Measurements from ENCODE around the gene ANP32E.

The ANP32E gene

GRCh38 chr1:150235852-150236613, at the start of gene ANP32E:
TSS of gene ANP32E (minus strand) at chr1:150236112. CDS start at chr1:150235786, 326 bp downstream.
- DNase-seq (ENCODE audit: low read depth) = peak; percentile 100

GRCh38 chr1:150283260-150283659, 47.3 kb upstream of the ANP32E start:
- DNase-seq (ENCODE audit: low read depth) = no peak

GRCh38 chr1:150282558-150282958, 46.6 kb upstream of the ANP32E start:
- no peak for DNase-seq (ENCODE audit: low read depth)

DNA sequence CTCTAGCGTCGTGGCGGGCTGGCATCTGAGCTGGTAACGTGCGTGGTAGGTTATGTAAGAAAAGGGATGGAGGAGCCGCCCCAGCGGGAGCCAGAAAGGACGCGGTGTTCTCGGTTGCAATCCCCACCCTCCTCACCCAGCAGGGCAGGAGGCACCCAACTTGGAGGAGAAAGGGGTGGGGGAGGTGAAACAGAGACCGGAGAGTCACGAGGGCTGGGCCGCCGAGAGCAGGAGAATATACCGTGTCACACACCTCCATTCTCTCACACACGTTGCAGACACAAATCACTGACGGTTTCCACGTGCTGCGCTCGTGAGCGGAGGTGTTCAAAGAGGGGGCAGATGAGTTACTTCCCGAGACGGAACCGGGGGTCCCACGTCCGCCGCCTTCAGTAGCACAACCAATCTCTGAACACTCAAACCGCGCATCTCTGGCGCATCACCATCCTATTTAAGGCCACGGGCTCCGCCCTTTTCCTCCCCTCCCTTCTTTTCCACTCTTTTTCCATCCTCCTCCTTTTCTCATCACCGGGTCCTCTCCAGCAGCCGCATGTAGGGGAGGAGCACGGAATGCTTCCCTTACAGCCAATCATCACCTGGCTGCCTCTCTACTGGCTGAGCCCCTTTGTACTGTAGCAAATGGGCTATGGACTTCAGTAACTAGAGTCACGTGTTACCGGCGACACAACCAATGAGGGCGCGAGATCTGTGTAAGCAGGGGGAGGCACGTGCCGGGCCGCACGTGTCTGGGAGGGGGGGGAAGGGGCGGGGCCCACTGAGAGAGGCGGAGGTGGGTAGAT, 46.0 kb upstream of the ANP32E start, which contains the start of gene CIART:
CIART (plus strand) TSS at position 797 of the 800 bp plus-strand sequence. CDS start 714 bp downstream, outside the sequence.
- peak; percentile 100 for DNase-seq (ENCODE audit: low read depth)

DNA sequence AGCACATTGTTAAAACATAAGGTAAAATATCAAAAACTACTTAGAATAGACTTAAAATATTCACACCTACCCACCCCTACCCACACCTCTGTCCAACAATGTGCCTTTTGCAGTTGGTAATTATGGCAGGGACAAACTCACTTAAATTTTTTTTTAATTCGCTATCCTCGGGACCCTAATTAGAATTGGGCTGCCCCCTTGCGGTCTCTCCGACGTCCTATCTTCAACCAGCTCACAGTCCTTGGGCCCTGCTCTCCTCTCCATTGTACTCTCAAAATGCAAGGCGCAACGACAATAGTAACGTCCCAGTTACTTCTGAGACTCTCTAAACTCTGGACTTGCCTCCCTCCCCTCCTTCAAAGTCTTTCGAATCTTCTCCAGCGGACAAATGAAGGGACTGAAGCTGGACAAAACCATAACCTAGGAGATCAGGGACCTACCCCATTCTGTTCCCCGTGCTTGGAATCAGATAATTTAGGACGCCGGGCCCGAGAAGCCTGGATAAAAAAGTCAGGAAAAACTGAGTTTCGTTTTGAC, 45.4 kb upstream of the ANP32E start:
- DNase-seq (ENCODE audit: low read depth) = peak; percentile 64

GRCh38 chr1:150280138-150280707, 44.3 kb upstream of the ANP32E start:
- DNase-seq (ENCODE audit: low read depth) = no peak

GRCh38 chr1:150273311-150273710, 37.4 kb upstream of the ANP32E start:
- no peak for DNase-seq (ENCODE audit: low read depth)

DNA sequence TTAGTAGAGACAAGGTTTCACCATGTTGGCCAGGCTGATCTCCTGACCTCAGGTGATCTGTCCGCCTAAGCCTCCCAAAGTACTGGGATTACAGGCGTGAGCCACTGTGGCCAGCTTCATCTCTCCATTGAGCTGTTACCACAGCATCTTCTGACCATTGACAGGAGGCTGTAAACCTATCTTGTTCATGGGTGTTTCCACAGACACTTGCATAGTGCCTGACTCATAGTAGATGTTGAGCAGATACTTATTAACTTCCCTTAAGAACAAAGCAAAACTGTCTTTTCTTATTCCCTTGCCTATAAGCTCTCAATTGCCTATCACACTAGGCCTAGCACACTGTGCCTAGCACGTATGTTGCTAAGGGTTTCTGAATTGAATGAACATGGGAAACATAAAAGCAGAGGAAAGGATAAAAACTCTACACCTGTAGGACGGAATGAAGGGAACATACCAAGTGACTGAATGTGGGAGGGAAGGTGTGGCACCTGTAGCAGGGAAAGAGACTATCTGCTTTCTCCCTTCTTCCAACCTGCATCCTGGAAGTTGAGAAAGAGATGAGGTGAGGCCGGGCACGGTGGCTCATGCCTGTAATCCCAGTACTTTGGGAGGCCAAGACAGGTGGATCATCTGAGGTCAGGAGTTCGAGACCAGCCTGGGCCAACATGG, 35.5 kb upstream of the ANP32E start:
- DNase-seq (ENCODE audit: low read depth) = no peak

- DNase-seq (ENCODE audit: low read depth) = no peak
These were observed 33.5 kb upstream of the ANP32E start for GRCh38 chr1:150269451-150269850.

DNA sequence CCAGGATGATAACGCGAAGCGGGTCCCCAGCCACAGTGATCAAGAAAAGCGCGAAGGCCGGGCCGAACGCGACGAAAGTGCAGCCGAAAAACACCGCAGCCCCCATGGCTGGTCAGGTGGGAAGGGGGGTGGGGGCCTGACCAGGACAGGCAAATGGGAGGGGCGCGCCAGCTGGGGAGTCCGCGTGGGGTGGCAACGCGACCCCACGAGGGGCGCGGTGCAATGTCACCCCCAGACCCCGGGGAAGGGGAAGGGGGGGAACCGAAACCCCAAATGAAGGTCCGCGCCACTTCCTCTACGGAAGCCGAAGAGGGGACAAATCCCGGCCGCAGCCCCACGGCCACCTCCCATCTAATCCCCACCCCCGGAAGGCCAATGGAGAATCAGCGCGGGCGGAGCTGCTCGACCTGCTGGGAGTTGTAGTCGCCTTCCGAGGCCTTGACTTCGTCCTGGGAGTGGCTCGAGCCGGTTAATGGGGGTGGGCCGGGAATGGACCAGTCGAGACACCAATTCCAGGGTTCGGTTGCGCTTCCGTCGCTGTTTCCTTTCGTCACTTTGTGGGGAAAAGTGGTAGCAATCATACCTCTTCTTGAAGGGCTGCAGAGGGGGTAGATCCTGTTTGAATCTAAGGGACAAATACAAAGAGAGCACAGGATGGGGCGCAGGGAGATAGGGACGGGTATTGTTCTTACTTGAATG, 32.9 kb upstream of the ANP32E start, which contains the start of gene APH1A:
APH1A (minus strand) TSS at position 312 of the 699 bp plus-strand sequence; CDS start at position 106, 206 bp downstream.
- peak; percentile 97 for DNase-seq (ENCODE audit: low read depth)

GRCh38 chr1:150268340-150268704, 32.4 kb upstream of the ANP32E start:
- no peak for DNase-seq (ENCODE audit: low read depth)

- no peak for DNase-seq (ENCODE audit: low read depth)
These were observed 32.0 kb upstream of the ANP32E start for GRCh38 chr1:150267896-150268295.

DNA sequence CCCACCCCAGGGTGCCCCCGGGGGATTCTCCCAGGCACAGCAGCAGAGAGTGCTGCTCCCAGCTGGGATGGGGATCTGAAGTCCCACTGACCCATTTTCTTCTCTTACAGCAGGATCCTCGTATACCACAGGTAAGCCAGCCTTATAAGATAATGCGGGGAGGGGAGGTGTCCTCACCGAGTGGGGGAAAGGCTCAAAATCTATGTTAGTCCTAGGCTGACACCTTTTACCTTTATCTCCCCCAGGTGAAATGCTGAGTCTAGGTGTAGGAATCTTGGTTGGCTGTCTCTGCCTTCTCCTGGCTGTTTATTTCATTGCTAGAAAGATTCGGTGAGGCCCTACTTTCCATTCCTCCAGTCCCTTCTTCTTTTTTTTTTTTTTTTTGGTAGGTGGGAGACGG, 27.6 kb upstream of the ANP32E start:
- no peak for DNase-seq (ENCODE audit: low read depth)

DNA sequence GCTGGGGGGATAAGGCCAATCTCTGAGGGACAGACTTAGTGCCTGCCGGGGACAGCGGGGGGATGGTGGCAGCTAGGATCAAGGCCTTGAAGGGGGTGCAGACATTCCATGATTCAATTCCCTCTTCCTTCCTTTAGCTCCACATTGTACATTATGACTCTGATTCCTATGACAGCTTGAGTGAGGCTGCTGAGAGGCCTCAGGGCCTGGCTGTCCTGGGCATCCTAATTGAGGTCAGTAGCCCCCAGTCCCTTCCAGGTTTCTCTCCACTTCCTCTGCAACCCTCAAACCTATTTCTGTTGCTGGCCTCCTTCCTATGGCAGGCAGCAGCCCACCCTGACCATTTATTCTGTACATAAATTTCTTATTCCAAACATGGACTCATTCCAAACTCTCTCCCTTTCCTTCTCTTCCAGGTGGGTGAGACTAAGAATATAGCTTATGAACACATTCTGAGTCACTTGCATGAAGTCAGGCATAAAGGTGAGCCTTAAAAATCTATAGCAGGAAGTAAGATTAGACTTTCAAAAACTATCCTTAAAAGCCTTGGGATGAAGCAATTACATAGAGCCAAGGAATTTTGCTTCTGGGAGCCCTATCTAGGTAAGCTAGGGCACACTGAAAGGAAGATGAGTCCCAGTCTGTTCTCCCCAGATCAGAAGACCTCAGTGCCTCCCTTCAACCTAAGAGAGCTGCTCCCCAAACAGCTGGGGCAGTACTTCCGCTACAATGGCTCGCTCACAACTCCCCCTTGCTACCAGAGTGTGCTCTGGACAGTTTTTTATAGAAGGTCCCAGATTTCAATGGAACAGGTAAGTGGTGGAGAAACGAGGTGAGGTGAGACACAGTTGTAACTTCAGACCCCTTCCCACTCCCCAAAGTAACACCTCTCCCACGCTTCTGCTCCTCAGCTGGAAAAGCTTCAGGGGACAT, 26.7 kb upstream of the ANP32E start:
- no peak for DNase-seq (ENCODE audit: low read depth)

DNA sequence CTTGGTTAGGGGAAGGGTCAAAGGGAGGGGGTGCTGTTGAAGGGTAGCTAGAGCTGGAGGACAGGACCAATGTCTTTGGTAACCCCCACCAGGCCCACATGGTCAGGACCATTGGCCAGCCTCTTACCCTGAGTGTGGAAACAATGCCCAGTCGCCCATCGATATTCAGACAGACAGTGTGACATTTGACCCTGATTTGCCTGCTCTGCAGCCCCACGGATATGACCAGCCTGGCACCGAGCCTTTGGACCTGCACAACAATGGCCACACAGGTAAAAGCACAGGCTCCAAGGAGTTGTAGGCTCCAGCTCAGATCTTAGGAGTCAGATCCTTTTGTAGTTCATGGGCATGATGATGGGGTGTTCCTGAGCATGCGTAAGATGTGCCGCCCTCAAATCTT, 25.5 kb upstream of the ANP32E start:
- no peak for DNase-seq (ENCODE audit: low read depth)

DNA sequence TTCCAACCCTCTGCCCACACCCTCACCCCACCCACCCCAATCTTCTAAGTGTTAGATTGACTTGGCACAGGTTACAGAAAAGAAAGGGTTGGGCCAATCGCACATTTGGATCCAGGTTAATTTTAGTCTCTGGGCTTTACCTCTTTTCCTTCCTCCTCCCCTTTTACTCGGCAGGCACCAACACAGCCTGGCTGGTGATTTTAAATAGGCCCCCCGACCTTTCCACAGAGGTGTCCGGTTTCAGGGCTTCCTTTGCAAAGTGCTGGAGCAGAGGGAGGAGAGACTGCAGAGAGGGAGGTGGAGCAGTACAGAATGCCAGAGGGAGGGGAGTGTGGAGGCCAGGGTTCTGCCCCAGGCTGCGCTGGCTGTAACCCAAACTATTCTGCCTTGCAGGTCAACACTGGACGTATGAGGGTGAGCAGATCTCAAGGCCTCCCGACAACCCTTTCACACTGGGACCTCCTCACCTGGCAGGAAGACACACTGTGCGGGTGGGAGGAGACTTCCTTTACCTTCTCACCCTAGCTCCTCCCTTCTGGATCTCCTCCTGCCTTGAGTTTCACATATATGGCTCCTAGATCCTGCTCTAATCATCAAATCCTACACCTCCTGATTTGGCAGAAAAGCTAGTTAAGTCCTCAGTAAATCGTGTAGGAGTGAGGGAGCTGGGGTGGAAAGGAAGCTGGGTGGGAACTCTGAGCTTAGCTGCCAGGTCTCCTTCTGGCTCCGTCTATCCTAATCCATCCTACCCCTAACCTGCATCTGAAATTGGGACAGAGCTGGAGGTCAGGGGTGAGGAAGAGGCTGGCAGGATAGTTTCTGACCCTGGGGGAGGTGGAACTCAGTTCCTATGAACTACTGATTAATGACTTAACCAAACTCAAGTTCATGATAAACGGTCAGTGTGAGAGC, 24.1 kb upstream of the ANP32E start:
- DNase-seq (ENCODE audit: low read depth) = no peak

DNA sequence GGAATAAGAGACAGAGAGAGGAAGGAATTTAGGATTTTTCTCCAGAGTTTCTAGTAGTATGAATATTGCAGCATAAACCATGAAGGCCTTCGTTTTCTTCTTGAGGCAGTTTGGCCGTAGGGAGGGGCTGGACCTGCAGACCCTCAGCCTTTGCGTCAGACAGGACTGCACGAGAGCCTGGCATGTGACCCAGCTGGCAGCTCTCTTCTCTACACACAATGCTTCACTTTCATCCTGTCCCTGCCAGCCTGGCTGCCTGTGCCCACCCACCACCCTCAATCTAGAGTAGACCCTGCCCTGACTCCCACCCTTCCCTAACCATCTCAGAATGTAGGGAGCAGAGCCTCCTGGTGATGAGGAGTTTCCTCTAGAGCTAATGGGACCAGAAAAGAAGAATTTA, 23.3 kb upstream of the ANP32E start:
- no peak for DNase-seq (ENCODE audit: low read depth)

DNA sequence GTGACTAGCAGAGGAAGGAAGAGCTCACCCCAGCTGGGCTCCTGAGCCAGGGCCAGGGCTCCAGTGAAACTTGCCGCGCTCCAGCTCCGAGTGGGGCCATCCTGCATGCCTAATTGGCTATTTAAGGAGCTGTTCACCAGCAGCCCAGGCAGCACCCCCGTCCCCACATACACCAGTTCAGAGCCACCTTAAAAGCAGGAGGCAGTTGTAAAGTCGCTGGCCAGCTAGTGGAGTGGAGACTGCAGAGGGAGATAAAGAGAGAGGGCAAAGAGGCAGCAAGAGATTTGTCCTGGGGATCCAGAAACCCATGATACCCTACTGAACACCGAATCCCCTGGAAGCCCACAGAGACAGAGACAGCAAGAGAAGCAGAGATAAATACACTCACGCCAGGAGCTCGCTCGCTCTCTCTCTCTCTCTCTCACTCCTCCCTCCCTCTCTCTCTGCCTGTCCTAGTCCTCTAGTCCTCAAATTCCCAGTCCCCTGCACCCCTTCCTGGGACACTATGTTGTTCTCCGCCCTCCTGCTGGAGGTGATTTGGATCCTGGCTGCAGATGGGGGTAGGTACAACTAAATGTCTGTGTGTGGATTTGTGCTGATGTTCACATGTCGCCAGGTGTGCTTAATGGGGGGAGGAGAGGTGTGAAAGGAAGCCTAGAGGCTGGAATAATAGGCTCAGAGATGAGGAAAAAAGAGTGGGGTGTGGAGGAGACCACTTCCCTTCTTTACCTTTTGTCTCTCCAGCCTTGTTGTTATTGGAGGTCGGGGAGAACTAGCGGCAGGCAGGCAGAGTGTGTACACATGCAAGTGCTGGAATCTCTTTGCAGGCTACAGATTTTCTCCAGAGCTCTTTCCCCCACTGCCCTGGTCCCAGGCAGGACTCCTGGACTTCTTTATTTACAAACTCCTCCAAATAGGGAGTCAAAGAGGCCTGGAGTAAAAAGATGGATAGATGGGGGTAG, 22.0 kb upstream of the ANP32E start, which contains the start of gene CA14:
CA14 (plus strand) TSS at position 151 of the 962 bp plus-strand sequence; CDS start at position 506, 355 bp downstream.
- DNase-seq (ENCODE audit: low read depth) = no peak

Measured in stromal cell of bone marrow (primary cell).